GM20000 (cell line): Measurements from ENCODE around the gene PSMD5.

Experiments used
- DNase-seq: peaks from one replicate; pipeline ENCODE4 v3.0.0; 2012; ENCODE audit warnings: low spot score
- TF ChIP-seq, protein P1 (sequence below): IDR thresholded peaks from 2 replicates; pipeline ENCODE4 v1.5.1; 2012; ENCODE audit warnings: mild to moderate bottlenecking, control low read depth; ENCODE audit errors: extremely low read depth, missing control alignments

PSMD5 gene

DNA sequence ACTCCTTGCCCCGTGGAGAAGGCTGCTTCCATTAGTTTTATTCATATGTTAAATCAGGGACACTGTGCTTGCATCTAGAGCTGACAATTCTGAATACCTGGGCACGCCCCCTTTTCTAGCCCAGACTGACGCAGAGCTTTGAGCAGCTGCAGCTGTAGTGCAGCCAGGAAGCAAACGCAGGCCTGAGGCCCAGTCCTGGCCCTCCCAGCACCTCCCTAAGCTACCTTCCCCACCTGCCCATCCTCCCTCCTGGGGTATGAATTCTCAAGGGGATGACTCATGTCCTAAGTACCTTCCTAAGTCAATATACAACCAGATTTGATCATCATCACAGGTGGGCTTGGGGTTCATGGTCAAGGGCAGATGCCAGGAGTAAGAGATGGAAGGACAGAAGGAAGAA, 30.8 kb upstream of the PSMD5 start:
- TF ChIP-seq, protein P1, sequence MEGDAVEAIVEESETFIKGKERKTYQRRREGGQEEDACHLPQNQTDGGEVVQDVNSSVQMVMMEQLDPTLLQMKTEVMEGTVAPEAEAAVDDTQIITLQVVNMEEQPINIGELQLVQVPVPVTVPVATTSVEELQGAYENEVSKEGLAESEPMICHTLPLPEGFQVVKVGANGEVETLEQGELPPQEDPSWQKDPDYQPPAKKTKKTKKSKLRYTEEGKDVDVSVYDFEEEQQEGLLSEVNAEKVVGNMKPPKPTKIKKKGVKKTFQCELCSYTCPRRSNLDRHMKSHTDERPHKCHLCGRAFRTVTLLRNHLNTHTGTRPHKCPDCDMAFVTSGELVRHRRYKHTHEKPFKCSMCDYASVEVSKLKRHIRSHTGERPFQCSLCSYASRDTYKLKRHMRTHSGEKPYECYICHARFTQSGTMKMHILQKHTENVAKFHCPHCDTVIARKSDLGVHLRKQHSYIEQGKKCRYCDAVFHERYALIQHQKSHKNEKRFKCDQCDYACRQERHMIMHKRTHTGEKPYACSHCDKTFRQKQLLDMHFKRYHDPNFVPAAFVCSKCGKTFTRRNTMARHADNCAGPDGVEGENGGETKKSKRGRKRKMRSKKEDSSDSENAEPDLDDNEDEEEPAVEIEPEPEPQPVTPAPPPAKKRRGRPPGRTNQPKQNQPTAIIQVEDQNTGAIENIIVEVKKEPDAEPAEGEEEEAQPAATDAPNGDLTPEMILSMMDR: no peak
- DNase-seq: no peak

DNA sequence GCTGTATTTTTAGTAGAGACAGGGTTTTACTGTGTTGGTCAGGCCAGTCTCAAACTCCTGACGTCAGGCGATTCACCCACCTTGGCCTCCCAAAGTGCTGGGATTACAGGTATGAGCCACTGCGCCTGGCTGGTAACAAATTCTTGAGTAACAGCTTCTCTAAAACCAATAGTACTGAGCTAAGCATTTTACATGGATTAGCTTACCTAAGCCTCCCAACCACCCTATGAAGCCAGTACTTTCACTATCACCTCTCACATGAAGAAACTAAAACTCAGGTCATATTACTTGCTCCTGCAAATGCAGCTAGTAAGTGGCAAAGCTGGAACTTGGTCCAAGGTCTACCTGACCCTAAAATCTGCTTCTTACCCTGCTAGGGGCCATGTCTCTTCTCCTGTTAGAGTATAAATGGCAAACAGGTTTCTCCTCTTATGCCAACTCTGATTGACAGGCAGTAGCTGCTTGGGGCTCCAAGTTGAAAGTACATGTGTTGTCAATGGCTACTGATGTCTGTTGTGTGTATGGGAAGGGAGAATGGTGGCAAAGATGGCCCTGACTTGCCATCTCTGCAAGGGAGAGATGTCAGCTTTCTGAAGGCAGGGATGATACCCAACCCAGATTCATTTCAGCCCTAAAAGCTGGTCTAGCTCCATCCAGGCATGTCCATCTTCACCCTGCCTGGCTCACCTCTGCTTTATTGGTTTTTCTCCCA, 30.2 kb upstream of the PSMD5 start:
- TF ChIP-seq, protein P1: no peak
- DNase-seq: no peak

DNA sequence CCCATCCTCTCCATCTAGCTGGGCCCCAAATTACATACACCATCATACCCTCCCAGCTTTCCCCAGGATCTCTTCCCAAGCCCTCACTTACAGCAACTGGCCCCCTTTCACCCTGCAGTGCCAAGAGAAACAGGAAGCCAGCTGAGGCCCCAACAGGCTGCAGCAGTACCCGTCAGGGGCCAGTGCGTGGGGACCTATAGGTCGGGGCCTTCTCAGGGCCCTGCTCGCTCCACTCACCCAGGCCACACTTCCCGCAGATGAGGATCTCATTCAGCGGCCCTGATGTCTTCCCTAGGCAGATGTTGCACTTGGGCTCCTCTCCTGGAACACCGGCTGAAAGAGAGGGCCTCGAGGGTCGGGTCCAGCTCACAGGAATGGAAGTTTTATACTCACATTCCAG, 27.5 kb upstream of the PSMD5 start:
- no peak for DNase-seq
- TF ChIP-seq, protein P1: no peak

DNA sequence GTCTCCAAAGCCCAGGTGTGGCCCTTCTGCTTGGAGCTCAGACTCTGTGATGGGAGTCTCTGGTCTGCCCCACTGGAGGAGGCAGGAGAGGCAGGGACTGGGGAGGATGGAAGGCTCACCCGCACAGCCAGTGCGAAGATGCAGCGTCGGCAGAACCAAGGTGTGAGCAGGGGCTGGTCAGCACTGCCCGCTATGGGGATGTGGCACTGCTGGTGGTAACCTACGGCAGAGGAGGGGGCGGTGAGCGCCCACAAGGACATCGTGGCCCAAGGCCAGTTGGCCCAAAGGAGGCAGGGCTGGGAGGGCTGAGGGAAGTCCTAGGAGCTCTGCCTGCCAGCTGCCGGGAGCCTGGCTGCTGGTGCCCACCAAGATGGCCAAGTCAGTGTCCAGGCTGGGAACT, 27.0 kb upstream of the PSMD5 start:
- DNase-seq: no peak
- TF ChIP-seq, protein P1: no peak

DNA sequence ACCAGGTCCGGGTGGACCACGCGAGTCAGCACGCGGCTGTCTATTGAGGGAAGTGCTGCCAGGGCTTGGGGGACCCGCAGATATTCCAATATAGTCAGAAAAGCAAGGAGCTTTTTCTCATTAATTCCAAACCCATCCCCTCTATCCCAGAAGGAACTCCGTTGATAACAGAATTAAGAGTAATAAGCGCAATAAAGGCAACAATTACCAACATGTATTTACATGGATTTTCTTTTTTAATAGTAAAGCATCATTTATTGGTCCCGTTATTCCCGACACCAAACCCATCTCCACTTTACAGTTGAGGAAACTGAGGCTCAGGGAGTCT, 26.6 kb upstream of the PSMD5 start:
- DNase-seq: no peak
- TF ChIP-seq, protein P1: no peak

DNA sequence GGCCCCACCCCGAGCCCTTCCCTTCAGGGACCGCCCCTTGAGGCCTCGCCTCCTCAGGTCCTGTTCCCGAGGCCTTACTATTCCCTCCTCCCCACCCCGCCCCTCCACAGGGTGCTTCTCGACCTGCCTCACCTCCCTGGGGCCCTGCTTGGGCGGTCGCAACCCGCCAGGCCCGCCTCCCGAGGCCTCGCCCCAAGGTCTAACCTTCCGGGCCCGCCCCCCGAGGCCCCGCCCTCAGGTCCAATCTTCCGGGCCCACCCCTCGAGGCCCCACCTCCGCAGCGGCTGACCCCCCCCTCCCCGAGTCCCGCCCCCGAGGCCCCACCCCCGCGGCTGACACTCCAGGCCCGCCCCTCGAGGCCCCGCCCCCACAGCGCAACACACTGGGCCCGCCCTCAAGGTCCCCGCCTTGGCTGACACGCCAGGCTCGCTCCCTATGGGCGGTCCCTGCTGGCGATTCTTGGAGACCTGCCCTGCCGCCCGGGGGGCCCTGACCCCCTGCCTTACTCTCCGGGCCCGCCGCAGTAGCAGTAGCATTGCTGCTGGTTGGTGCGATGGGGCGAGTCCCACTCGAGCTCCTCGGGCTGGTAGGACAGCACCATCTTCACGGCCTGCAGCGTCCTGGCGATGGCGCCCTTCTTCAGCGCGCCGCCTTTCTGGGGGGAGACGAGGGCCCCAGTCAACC, 26.1 kb upstream of the PSMD5 start:
- TF ChIP-seq, protein P1: peak; percentile 61
- DNase-seq: peak; percentile 98

DNA sequence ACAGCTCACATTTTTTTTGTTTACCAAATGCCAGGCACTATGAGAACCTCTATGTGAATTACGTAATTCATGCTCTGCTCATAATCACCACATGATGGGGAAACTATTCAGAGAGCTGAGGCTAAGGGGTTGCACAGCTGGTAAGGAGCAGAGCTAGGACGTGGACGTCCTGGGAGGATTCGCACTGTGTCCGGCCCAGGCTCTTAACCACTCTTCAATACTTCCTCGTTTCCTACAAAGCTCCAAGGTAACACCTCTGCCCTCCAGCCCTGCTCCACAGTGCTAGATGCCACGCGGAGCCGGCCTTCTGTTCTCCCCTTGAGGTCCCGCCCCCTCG, 25.6 kb upstream of the PSMD5 start:
- DNase-seq: no peak
- TF ChIP-seq, protein P1: no peak
